HG02623 (cell line): ENCODE measurements around the gene ATP8B4.

ENCODE experiments used
- ATAC-seq: cut with Tn5 transposase; IDR thresholded peaks from one replicate; pipeline ENCODE4 v1.9.1; 2021; ENCODE audit warnings: moderate library complexity; ENCODE audit not compliant: unreplicated experiment

Gene ATP8B4

DNA sequence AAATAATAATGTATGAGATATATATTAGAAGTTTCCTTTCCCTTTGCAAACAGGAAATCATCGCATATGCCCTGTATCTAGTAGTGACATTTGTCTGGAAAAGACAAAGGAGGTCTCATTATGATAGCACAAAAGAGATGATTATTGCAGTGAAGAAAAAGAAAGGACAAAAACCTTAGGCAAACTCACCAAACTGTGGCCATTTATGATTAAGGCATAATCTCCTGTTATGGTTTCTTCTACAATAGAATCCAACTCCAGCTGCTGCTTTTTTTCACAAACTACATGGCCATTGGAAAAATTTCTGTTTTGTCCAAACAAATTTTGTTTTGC lies 218.2 kb downstream of the ATP8B4 start:
- no peak for ATAC-seq

DNA sequence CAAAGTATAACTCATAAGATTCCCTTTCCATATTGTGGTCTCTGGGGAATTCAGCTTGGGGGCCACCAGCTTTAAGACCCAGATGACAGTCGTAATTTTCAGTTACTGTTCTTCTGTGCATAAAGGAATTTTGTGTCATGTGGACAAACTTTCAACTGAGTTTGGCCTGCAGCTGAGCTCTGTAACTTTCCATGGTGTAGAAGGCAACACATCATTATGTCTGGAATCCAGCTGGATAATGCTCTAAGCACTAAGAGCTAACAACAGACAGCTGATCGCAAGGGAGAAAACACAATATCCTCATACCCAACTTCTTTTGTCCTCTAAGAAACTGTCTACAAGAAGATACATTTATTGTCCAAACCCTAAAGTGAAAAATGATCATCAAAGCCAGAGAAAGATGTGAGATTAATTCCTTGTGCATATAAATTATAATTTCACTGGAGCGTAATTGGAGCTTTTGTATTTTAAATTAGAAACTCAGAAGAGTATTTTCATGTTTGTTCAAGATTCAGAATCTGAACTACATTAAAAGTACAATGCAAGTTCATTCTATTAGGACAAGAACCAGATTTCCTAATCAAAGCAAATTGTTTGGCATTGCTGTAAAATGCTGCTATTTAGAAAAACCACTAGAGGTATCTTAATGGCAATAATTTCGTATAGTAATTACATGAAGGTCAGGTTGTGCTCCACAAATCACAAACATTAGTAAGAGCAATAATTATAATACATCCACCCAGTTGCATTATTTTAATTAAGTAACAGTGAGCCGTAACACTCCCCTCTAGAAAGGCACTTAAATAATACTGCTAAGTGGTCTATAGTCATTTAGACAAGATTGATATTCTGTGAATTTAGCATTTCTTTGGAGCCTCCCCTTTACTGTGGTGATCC lies 218.8 kb downstream of the ATP8B4 start:
- no peak for ATAC-seq

DNA sequence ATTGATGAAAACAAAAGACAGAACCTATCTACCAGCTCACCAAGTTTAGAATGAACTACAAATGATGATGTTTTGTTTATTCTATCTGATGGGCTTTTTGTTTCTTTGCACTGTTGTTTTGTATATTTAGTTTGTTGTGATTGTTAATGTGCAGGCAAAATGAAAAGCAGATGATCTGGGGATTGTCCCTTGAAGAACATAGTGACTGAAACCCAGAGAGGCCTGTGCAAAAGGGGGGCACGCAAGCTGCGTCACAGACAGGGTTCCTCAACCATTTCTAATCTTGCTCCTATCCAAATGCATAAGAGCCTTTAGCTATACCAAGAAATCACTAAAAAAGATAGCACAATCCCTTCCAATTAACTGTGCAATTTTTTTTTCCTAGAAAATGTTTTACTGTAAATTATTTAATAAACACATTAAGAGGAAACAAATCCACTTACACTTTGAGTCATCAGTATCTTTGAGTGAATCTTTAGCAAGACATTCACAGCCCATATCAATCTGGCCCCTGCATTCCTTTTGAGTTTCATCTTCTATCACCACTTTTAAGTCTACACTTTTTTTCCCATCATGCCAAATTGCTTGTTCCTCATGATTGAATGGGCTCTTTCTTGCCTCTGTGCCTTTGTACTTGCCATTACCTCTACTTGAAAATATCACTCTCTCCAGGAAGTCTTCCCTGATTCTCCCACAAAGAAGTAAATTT lies 220.3 kb downstream of the ATP8B4 start:
- ATAC-seq: no peak

DNA sequence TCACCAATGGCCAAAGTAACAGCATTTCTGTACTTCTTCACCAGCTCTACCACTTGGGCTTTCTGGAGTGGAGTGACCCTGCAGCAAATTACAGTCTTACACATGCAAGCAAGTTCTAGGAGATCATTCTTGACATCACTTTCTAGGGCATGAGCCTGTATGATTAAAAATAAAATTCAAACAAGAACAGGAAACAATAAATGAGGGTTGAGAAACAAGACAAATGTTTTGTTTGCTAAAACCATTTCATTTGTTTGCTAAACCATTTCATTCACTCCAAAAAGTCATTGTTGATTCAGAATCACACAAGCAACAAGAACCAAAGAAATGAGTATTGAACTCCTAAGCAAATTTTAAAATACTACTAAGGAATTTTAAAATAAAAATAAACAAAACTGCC lies 220.9 kb downstream of the ATP8B4 start:
- no peak for ATAC-seq

DNA sequence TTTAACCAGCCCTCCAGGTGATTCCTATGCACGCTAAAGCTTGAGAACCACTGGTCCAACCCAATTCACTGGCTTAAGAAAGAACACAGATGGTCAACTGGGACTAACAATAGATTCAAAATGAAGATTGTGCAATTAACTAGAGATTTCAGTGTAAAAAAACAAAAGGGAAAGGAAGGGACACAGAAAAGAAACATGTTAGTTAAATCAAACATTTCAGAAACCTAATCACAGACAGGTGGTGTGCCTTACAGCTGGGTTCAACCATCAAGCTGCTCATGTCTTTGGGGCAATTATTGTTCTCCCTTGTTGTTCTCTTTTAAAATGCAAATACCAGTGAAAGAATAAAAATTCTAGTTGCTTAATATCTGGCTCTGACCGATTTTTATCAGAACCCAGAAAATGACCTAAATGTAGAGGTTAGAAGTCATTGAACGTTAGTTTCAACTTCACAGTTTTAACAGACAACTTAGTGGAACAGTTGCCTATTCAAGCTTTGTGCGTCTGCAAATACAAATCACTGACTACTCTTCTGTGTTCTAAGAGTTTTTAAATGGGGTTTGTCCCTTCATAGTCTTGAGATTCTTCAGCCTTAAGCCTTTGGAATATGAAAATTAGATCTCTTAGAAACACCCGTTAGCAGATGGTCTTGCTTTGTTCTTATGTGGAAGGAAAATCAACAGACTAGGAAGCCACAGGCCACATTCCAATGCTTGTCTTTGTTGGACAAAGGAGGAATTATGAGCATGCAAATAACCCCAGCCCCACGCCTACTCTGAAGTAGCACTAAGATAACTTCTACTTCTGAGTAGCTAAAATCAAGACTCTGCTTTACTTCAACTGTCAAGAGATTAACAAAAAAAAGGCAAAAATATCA lies 223.4 kb downstream of the ATP8B4 start:
- no peak for ATAC-seq

DNA sequence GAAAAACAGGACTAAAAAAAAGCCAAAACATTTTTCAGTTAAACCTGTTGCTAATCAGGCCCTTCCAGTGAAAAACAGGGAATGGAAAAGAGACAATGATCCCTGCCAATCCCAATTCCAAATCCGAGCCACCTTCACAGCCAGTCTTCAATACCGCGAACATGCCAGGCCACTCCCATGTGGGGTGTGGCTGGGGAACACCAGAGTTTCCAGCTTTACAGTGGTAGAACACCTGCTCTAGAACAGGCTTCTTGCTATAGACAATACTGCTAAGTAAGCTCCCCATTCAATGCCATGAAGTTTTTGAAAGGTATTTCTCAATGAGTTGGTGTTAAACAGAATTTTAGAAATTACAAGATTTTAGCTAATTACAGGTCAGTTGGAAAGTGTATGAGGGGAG lies 228.3 kb downstream of the ATP8B4 start:
- ATAC-seq: no peak

DNA sequence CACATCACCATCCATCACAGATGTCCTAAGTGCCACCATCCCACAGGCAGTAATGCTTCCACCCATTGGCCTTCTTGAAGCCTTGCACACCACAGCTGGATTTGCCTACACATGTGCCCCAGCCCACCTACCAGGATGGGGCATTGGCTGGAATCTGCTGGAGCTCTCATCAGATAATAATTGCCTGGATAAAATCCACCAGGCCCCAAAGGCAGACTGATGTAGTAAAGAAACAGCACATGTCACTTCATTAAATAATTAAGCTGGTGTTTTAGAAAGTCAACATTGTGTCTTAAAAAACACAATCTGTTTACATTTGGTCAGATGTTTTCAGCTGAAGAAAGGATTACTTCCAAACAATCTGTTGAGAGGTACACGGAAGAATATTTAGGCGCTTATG lies 229.5 kb downstream of the ATP8B4 start:
- no peak for ATAC-seq

DNA sequence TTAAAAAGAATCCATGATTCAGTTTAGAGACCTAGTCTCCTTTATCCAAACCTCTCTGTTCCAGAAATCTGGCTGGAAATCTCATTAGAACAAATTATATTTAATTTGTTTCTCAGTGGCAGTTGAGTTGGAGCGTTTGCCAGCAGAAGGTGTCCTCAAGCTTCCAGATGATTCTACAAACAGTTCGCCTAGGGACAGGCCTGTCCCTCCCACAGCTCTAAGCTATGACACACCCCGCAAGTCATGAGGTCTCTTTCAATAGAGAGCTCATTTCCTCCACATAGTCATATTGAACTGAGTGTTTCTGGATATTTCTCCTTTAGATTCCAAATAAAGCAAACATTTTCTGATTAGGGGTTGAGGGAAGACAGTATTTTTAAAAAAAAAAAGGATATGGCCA lies 230.3 kb downstream of the ATP8B4 start:
- ATAC-seq: no peak

DNA sequence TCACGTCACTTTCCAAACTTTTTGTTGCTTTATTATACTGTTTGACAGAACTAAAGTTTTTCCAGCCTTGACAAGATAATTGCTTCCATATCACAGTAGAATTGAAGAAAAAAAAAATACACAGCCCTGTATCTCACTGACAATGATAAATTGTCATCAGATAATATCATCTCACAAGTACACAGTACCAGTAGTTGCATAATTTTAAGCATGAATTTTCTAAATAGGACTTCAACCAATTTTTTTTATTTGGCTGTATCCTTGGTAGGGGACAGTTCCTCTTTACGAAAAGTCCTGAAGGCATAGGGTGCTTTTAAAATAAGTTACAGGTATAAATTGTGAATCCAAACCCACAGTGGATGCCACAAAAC lies 230.7 kb downstream of the ATP8B4 start:
- no peak for ATAC-seq

DNA sequence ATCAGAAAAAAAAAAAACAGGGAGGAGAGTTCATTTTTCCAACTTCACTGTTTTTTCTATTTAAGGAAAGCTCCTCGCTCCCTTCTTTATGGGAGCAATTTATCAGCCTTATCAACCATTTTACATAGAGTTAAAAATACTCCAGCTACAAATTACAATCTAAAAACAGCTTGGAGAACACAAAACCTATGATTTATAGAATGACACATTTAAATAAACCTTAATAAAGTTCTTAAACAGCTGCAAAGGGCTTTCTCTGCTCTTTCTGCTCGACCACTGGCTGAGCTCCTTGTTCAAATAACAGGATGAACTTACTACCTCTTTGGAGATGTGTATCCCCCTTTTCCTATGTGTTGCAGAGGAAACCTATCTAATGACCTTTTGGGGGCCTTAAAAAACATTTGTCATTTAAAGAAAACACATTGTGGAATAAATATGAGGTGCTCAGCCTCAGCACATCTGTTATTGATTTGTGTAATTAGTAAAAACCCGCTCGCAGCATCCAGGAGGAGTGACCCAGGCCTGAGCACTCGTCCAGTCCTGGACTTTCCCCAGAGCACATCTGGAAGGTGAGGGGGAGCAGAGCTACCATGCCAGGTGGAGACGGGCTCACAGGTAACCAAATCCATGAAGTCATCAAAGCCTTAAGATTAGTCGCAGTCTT lies 231.2 kb downstream of the ATP8B4 start:
- ATAC-seq: no peak

DNA sequence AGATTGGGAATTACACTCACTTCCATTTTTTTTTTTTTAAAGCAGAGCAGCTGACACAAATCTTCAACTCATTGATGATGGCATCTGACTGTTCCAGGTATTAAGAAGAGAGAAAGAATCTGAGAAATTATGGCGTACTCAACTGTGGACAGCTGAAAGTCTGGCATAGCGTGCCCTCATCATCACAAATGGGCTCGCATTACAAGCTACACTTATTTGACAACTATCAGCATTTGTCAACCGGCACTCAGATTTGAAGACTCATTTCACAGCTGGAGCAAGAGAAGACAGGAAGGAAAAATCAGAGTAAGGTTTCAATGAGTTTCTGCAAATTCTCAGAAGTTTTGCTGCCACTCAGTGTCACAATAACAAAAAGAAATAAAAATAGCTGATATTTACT lies 235.9 kb downstream of the ATP8B4 start:
- ATAC-seq: no peak

DNA sequence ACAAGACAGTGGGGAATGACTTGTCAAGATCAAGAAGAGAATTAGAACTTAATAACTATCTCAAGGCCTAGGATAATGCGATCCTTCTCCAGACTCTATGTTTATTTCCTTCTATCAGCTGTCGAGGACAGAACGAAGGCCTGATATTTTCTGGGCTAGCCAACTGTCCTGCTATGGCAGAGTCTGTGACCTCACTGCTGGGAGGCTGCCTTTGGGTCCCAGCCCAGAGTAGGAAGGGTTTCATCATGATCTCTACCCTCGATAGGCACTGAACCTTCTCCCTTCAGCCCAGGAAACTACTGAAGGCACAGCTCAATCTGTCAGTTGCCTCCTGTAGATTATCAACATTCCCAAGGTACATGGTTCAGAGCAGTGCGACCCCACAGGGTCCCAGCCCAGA lies 237.2 kb downstream of the ATP8B4 start:
- ATAC-seq: no peak

DNA sequence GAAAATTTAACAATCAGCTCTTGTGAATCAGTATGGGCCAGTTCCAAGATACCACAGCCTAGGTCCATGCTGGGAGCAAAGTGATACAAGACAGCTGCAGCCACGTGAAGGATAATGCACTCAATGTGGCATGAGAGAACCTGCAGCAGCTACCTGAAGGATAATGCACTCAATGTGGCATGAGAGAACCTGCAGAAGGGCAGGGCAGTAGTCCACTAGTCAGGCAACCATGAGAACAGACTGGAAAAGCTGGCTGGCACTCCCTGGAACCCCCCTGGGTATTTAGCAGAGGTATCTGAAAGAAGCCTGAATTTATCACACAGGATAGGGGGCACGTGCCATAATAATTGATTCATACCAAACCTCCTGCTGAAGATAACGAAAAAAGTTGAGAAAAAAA lies 237.6 kb downstream of the ATP8B4 start:
- no peak for ATAC-seq

DNA sequence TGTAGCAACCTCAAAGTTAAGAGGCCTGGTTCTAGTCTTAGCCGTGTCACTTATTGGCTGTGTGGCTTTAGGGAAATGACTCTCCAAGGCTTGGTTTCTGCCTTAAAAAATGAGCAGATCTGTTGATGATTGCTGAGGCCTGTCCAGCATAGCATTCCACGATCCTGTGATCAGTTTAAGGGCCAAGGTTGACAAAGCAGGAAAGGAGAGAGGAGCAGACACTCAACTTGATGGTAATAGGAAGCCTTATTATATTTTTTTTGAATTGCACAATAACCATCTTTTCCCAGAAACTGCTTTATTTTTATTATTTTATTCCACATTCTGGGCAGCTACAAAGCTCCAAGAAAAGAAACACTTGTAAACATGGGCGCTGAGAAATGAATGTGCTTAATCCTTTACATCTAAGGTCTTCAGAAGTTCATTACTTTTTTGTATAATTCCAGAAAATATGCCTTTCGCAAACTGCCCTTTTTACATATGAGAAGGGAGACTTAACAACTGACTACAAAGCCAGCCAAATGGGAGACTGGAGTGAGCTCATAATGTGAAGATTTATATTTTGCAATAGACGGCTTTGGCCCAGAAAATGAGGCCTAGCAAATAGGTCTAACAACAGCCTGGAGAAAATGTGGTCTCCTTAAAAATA lies 241.0 kb downstream of the ATP8B4 start:
- no peak for ATAC-seq

DNA sequence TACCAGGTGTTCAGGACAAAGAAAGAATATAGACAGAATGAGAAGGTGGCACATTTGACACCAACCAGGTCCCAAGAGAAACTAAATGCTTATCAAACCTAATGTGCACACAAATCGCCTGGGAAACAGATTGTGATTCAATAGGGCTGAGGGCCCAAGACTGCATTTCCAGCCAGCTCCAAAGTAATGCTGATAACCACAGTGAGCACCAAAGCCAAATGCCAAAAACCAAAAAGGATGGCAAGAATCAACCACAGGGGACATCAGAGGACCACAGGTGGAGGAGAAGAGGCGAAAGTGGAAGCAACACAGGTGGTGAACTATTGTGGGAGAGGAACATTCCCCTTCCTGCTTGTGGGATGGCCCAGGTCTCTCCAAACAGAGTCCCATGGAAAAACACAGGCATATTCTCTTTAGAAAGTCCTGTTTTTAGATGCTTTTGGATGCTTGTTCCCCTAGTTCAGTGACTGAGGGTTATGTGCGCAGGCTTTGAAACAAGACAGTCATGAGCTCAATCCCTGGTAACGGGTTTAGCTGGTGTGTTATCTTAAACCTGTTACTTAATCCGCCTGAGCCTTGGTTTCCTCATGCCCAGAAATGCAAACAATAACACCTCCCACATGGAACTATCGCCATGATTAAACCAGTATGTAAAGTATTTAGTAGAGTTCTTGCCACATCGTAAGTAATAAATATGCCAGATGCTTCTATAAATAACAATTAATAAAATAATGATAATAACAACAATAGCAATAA lies 241.7 kb downstream of the ATP8B4 start:
- ATAC-seq: no peak

DNA sequence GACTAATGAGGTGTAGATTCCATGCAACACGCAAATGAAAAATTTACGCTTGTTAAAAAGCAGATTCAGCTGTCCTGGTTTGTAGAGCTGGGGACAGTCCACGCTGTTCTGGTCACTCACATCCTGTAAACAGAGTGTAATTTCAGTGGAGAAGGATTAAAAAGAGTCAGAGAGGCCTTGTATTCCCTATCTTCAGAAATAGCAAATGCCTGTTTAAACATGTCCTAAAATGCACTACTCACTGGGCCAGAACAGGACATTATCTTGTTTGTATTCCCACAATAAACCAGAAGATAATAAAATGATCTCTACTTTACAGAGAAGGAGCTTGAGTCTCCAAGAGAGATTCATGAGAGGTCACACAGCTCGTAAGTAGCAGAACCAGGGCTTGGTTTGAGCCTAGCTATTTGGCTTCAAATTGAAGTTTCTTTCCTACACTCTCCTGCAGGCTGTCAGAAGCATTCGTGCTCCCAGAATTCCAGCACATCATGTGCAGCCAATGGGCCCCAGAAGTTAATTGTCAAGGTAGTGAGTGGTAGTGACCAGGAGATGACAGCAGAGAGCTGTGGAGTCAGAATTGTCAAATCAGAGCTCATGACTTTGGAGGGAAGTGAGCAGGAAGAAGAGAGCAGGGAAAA lies 242.5 kb downstream of the ATP8B4 start:
- no peak for ATAC-seq

DNA sequence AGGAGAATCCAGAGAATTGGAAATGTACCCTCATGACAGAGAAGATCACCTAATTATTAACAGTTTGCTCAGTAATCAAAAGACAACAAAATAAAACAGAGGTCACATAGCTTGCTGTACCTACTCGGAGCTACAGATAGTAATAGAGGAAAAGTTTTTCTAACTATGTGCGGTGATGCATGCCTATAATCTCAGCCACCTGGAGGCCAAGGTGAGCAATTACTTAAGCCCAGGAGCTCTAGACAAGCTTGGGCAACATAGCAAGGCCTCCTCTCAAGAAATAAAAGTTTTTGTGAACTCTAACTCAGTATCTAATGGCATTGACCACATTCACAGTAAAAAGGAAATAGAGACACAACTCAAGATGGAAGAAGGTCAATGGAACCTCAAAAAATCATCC lies 243.6 kb downstream of the ATP8B4 start:
- no peak for ATAC-seq

DNA sequence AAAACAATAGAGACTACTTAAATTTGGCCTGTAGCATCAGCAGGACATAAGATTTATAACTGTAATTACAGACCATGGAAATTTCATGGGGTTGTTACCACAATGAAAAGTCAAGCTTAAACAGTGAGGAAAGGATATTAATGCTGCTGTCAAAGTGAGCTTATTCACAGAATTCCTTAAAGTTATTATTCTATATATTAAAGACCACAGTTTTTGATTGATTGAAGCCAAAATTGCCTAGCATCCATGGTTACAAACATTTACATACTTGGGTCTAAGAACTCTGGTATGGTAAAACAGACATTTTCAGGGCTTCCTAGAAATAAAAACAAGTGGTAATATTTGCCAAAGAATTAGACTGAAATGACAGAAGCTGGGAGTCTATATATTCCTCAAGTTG lies 248.6 kb downstream of the ATP8B4 start:
- no peak for ATAC-seq

DNA sequence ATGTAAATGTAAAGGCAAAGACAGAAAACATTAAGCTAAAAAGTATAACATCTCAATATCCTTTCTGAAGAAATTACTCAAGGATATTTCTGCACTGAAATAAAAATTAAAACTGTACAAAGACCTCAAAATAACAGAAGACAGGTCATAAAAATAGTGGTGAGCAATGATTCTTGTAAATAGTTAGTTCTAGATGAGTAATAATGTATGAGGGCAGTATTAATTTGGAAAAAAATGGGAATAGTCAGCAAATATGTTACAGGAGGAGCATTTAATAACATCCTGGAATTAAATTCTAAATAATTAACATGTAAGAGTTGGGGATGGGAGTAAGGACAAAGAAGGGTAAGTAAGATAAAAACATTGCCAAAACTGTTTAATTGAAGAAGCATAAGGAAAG lies 250.7 kb downstream of the ATP8B4 start:
- no peak for ATAC-seq
